Natural killer cell (primary cell): ENCODE measurements around the gene DUOXA1. TPM values are rescaled to one million over a fixed set of nuclear protein-coding genes. Genes with fewer than 3 reads are reported as not detected.

Source experiments
- ATAC-seq, 3 donors: fragments of 150-1000 bp in 2 of 3; fragments of 200-7000 bp in 1 of 3; cut with Tn5 transposase; 1 replicate in 1 of 3; 2 replicates in 2 of 3; pipeline ENCODE4 v1.10.0; 2021; ENCODE audit warnings: mild to moderate bottlenecking in 2 of 3, moderate library complexity in 2 of 3
- DNase-seq, 2 donors: peaks; one replicate each; pipeline versions ENCODE4 v3.0.0 to v3.0.0-alpha.2; 2013 to 2021; ENCODE audit warnings: mixed read lengths in 1 of 2
- H3K27ac ChIP-seq: one replicate; pipeline ENCODE4 v1.5.1; 2013; ENCODE audit warnings: mild to moderate bottlenecking, low read length
- H3K27me3 ChIP-seq: one replicate; pipeline ENCODE4 v1.6.1; 2013; ENCODE audit warnings: low read length; ENCODE audit not compliant: control insufficient read depth, insufficient read depth
- H3K36me3 ChIP-seq: one replicate; pipeline ENCODE4 v1.6.1; 2013; ENCODE audit warnings: low read length; ENCODE audit not compliant: control insufficient read depth, insufficient read depth
- H3K4me1 ChIP-seq: one replicate; pipeline ENCODE4 v1.6.1; 2013; ENCODE audit warnings: low read length; ENCODE audit not compliant: control insufficient read depth, insufficient read depth
- H3K4me3 ChIP-seq: one replicate; pipeline ENCODE4 v1.5.1; 2013; ENCODE audit warnings: low read length
- H3K9me3 ChIP-seq: one replicate; pipeline ENCODE4 v1.6.1; 2013; ENCODE audit warnings: low read length; ENCODE audit not compliant: control insufficient read depth, insufficient read depth
- H3K27ac Mint-ChIP-seq, 2 donors: one replicate each; pipeline ENCODE4 v1.8.0; 2022; ENCODE audit warnings: mild to moderate bottlenecking in 2 of 2, mixed read lengths in 2 of 2, moderate library complexity in 1 of 2
- H3K27me3 Mint-ChIP-seq, 2 donors: one replicate each; pipeline ENCODE4 v1.8.0; 2022; ENCODE audit warnings: low read depth in 2 of 2, mixed read lengths in 2 of 2
- H3K36me3 Mint-ChIP-seq: one replicate; pipeline ENCODE4 v1.8.0; 2022; ENCODE audit warnings: mixed read lengths
- H3K4me1 Mint-ChIP-seq, 2 donors: one replicate each; pipeline ENCODE4 v1.8.0; 2022; ENCODE audit warnings: mixed read lengths in 2 of 2
- H3K4me3 Mint-ChIP-seq: one replicate; pipeline ENCODE4 v1.8.0; 2022; ENCODE audit warnings: mild to moderate bottlenecking, moderate library complexity, mixed read lengths
- H3K9me3 Mint-ChIP-seq, 2 donors: one replicate each; pipeline ENCODE4 v1.8.0; 2022; ENCODE audit warnings: mixed read lengths in 2 of 2
- WGBS: methylation state at CpG from one replicate; pipeline ENCODE4 v1.1.7; 2013; ENCODE audit warnings: missing lambda C conversion rate; ENCODE audit not compliant: insufficient coverage; 5-methylcytosine and 5-hydroxymethylcytosine counted together
- intact Hi-C: fragments of 100-400 bp; cut with micrococcal nuclease; formaldehyde crosslinking; loops from one replicate; pipeline ENCODE4 v1.14.2; 2022
- total RNA-seq, 4 donors: library from RNA; stranded (reverse); fragments of 120-200 nt in 1 of 4; gene quantifications; one replicate each; pipeline versions ENCODE4 v1.2.3 to v1.2.4, GENCODE V29; 2013 to 2022
- TF ChIP-seq, protein P1 (sequence below): fragments of 200-600 bp; IDR thresholded peaks from one replicate; pipeline ENCODE4 v1.8.0; 2022; ENCODE audit warnings: antibody characterized with exemption

The DUOXA1 gene
- total RNA-seq, 3 donors from 2014 or later (not counting 1 experiment from before 2014, with no cell fraction given): 0.39 to 0.40 TPM; not detected in 1

DNA sequence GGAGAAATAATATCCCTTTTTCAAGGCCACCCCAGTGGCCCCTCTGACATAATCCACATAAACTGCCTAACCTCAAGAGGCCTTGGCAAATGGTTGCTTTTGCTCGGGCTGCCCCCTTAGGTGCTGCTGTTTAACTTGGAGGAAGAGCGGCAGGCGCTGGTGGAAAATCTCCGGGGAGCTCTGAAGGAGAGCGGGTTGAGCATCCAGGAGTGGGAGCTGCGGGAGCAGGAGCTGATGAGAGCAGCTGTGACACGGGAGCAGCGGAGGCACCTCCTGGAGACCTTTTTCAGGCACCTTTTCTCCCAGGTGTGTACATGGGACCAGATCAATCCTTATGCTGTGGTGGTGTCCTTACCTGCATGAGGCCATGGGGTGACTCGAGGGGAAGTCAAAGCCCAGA lies 15.1 kb upstream of the DUOXA1 start:
- TF ChIP-seq, protein P1, sequence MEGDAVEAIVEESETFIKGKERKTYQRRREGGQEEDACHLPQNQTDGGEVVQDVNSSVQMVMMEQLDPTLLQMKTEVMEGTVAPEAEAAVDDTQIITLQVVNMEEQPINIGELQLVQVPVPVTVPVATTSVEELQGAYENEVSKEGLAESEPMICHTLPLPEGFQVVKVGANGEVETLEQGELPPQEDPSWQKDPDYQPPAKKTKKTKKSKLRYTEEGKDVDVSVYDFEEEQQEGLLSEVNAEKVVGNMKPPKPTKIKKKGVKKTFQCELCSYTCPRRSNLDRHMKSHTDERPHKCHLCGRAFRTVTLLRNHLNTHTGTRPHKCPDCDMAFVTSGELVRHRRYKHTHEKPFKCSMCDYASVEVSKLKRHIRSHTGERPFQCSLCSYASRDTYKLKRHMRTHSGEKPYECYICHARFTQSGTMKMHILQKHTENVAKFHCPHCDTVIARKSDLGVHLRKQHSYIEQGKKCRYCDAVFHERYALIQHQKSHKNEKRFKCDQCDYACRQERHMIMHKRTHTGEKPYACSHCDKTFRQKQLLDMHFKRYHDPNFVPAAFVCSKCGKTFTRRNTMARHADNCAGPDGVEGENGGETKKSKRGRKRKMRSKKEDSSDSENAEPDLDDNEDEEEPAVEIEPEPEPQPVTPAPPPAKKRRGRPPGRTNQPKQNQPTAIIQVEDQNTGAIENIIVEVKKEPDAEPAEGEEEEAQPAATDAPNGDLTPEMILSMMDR: no peak
- intact Hi-C loops: no loop called here
- H3K4me1 Mint-ChIP-seq: peaks cover 0 to 4% of the 10 kb centered on the region in 2 donors
- DNase-seq (no peak), ATAC-seq (no peak)
- no peaks in the 10 kb centered on the region for H3K36me3 Mint-ChIP-seq
- Histone ChIP-seq H3K36me3 (no peaks in the 10 kb centered on the region), H3K4me1 (no peaks in the 10 kb centered on the region), H3K4me3 (no peak overlapping the region), H3K9me3 (no peaks in the 10 kb centered on the region), H3K27me3 (no peaks in the 10 kb centered on the region), H3K27ac (no peak overlapping the region)
- 91% methylated on average over 9 of the region's 9 CpGs for WGBS
- no peak overlapping the region for H3K27ac Mint-ChIP-seq
- H3K4me3 Mint-ChIP-seq: no peak overlapping the region
- H3K9me3 Mint-ChIP-seq: no peaks in the 10 kb centered on the region
- no peaks in the 10 kb centered on the region for H3K27me3 Mint-ChIP-seq

DNA sequence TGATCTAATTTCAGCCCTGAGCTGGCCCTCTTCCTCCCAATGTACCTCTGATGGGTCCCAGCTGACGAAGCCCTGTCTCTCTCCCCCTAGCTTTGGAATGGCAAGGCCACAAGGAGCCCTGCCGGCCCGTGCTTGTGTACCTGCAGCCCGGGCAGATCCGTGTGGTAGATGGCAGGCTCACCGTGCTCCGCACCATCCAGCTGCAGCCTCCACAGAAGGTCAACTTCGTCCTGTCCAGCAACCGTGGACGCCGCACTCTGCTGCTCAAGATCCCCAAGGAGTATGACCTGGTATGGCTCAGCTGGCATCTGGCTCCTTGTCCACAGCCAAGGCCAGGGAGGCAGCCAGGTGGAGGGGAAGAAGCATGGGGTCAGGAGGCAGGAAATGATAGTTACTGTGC lies 14.3 kb upstream of the DUOXA1 start:
- Mint-ChIP-seq H3K27ac (no peak overlapping the region), H3K36me3 (no peaks in the 10 kb centered on the region), H3K4me1 (peaks cover 0 to 3% of the 10 kb centered on the region in 2 donors), H3K9me3 (no peaks in the 10 kb centered on the region), H3K4me3 (no peak overlapping the region), H3K27me3 (no peaks in the 10 kb centered on the region)
- DNase-seq (no peak), ATAC-seq (no peak)
- Histone ChIP-seq H3K36me3 (no peaks in the 10 kb centered on the region), H3K4me1 (no peaks in the 10 kb centered on the region), H3K4me3 (no peak overlapping the region), H3K27ac (no peak overlapping the region), H3K9me3 (no peaks in the 10 kb centered on the region), H3K27me3 (no peaks in the 10 kb centered on the region)
- TF ChIP-seq, protein P1: no peak
- 97% methylated on average over 11 of the region's 11 CpGs for WGBS
- intact Hi-C loops: no loop called here

- intact Hi-C loops: no loop called here
- TF ChIP-seq, protein P1: no peak
- 90% methylated on average over 6 of the region's 7 CpGs for WGBS
- ATAC-seq (no peak), DNase-seq (no peak)
- H3K4me3 Mint-ChIP-seq: no peak overlapping the region
- no peaks in the 10 kb centered on the region for H3K9me3 Mint-ChIP-seq
- H3K4me1 Mint-ChIP-seq: no peaks in the 10 kb centered on the region
- no peaks in the 10 kb centered on the region for H3K9me3 ChIP-seq
- no peaks in the 10 kb centered on the region for H3K27me3 ChIP-seq
- H3K27ac ChIP-seq: no peak overlapping the region
- no peak overlapping the region for H3K4me3 ChIP-seq
- no peaks in the 10 kb centered on the region for H3K36me3 ChIP-seq
- no peaks in the 10 kb centered on the region for H3K36me3 Mint-ChIP-seq
- H3K27me3 Mint-ChIP-seq: no peaks in the 10 kb centered on the region
- H3K4me1 ChIP-seq: no peaks in the 10 kb centered on the region
- no peak overlapping the region for H3K27ac Mint-ChIP-seq
Measured at GRCh38 chr15:45143056-45143455, 13.4 kb upstream of the DUOXA1 start.

- Mint-ChIP-seq H3K9me3 (no peaks in the 10 kb centered on the region), H3K36me3 (no peaks in the 10 kb centered on the region), H3K4me3 (no peak overlapping the region), H3K27ac (no peak overlapping the region), H3K27me3 (peaks cover 3 to 5% of the 10 kb centered on the region in 2 donors), H3K4me1 (peaks cover 0 to 3% of the 10 kb centered on the region in 2 donors)
- no peak for ATAC-seq
- intact Hi-C loops: no loop called here
- no peak for DNase-seq
- H3K36me3 ChIP-seq: no peaks in the 10 kb centered on the region
- H3K27me3 ChIP-seq: peaks cover 4% of the 10 kb centered on the region
- H3K4me1 ChIP-seq: no peaks in the 10 kb centered on the region
- H3K27ac ChIP-seq: no peak overlapping the region
- 67% methylated on average over 4 of the region's 5 CpGs for WGBS
- TF ChIP-seq, protein P1: no peak
- H3K4me3 ChIP-seq: no peak overlapping the region
- no peaks in the 10 kb centered on the region for H3K9me3 ChIP-seq
Measured at GRCh38 chr15:45141386-45141785, 11.7 kb upstream of the DUOXA1 start.
